Measurements from ENCODE around the gene USP10. TPM values are rescaled to one million over a fixed set of nuclear protein-coding genes. Genes with fewer than 3 reads are reported as not detected.

USP10 gene
- polyA plus RNA-seq, 3 donors: 38.7 to 115 (median 90.9) TPM

DNA sequence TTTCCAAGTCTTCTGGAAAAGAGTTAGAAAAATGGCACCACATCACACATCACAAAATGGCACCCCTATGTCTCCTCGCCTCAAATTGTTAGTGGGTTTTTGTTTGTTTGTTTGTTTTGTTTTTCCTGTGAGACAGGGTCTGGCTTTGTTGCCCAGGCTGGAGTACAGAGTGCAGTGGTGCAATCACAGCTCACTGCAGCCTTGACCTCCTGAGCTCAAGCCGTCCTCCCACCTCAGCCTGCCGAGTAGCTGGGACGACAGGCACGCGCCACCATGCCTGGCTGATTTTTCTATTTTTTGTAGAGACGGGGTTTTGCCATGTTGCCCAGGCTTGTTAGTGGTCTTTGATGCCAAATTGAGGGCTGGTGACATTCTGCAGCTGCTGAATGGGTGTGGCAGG, 116.2 kb downstream of the USP10 start:
- 77% methylated on average over 4 of the region's 7 CpGs for WGBS (ENCODE audit: insufficient coverage)
- no peak overlapping the region for H3K4me3 Mint-ChIP-seq
- peaks cover 0 to 16% (median 10%) of the 10 kb centered on the region in 3 donors for H3K27me3 Mint-ChIP-seq (ENCODE audit: low read depth in 3 of 3)
- Histone ChIP-seq H3K4me2 (replicated peaks; ENCODE audit: extremely low read depth, low read length, poor library complexity, severe bottlenecking) (no peak overlapping the region), H3K9me3 (replicated peaks in 1 of 2; ENCODE audit: control insufficient read depth in 1 of 2, insufficient read depth in 1 of 2, low read length in 2 of 2) (peaks cover 0 to 5% of the 10 kb centered on the region in 2 donors), H3K4me1 (ENCODE audit: control insufficient read depth in 1 of 2, insufficient read depth in 2 of 2, low read length in 2 of 2) (peaks cover 36 to 43% of the 10 kb centered on the region in 2 donors), H3K79me2 (ENCODE audit: insufficient read depth, low read length) (peaks cover 12% of the 10 kb centered on the region), H4K20me1 (ENCODE audit: insufficient read depth, low read length) (peaks cover 11% of the 10 kb centered on the region), H3K4me3 (replicated peaks in 1 of 3; ENCODE audit: low read depth in 2 of 3, low read length in 3 of 3) (no peak overlapping the region), H2AFZ (ENCODE audit: insufficient read depth, low read depth, low read length, poor library complexity, severe bottlenecking) (no peak overlapping the region), H3K9ac (ENCODE audit: insufficient read depth, low read length, poor library complexity, severe bottlenecking) (no peak overlapping the region), H3K36me3 (replicated peaks in 1 of 2; ENCODE audit: control insufficient read depth in 1 of 2, insufficient read depth in 2 of 2, low read length in 2 of 2) (no peaks in the 10 kb centered on the region), H3K27me3 (ENCODE audit: control insufficient read depth in 2 of 2, insufficient read depth in 2 of 2, low read length in 2 of 2) (peaks cover 0 to 5% of the 10 kb centered on the region in 2 donors), H3K27ac (ENCODE audit: low read depth in 1 of 2, low read length in 2 of 2) (no peak overlapping the region)
- H3K36me3 Mint-ChIP-seq: peaks cover 1 to 3% of the 10 kb centered on the region in 2 donors
- TF ChIP-seq CTCF (IDR thresholded peaks at IDR 0.05): no peak
- intact Hi-C loops (cut with micrococcal nuclease): no loop called here
- H3K4me1 Mint-ChIP-seq: peaks cover 60% of the 10 kb centered on the region
- DNase-seq: no peak
- H3K9me3 Mint-ChIP-seq: peaks cover 0 to 7% (median 3%) of the 10 kb centered on the region in 7 donors
- no peak overlapping the region for H3K27ac Mint-ChIP-seq

GRCh38 chr16:84816485-84816884, 116.7 kb downstream of the USP10 start:
- DNase-seq: no peak
- H3K27me3 ChIP-seq (ENCODE audit: control insufficient read depth in 2 of 2, insufficient read depth in 2 of 2, low read length in 2 of 2): peaks cover 0 to 5% of the 10 kb centered on the region in 2 donors
- peaks cover 16% of the 10 kb centered on the region for H4K20me1 ChIP-seq (ENCODE audit: insufficient read depth, low read length)
- no peak overlapping the region for H3K4me2 ChIP-seq (replicated peaks; ENCODE audit: extremely low read depth, low read length, poor library complexity, severe bottlenecking)
- no peak overlapping the region for H3K4me3 Mint-ChIP-seq
- no peak overlapping the region for H3K27ac ChIP-seq (ENCODE audit: low read depth in 1 of 2, low read length in 2 of 2)
- H3K4me1 ChIP-seq (ENCODE audit: control insufficient read depth in 1 of 2, insufficient read depth in 2 of 2, low read length in 2 of 2): peaks cover 36 to 43% of the 10 kb centered on the region in 2 donors
- peaks cover 0 to 5% of the 10 kb centered on the region in 2 donors for H3K9me3 ChIP-seq (replicated peaks in 1 of 2; ENCODE audit: control insufficient read depth in 1 of 2, insufficient read depth in 1 of 2, low read length in 2 of 2)
- H3K27ac Mint-ChIP-seq: no peak overlapping the region
- H3K36me3 Mint-ChIP-seq: peaks cover 3 to 6% of the 10 kb centered on the region in 2 donors
- H2AFZ ChIP-seq (ENCODE audit: insufficient read depth, low read depth, low read length, poor library complexity, severe bottlenecking): no peak overlapping the region
- no peak overlapping the region for H3K4me3 ChIP-seq (replicated peaks in 1 of 3; ENCODE audit: low read depth in 2 of 3, low read length in 3 of 3)
- peaks cover 0 to 7% (median 3%) of the 10 kb centered on the region in 7 donors for H3K9me3 Mint-ChIP-seq
- 88% methylated on average over 7 of the region's 10 CpGs for WGBS (ENCODE audit: insufficient coverage)
- peaks cover 16% of the 10 kb centered on the region for H3K79me2 ChIP-seq (ENCODE audit: insufficient read depth, low read length)
- intact Hi-C loops (cut with micrococcal nuclease): no loop called here
- H3K4me1 Mint-ChIP-seq: peaks cover 60% of the 10 kb centered on the region
- no peak overlapping the region for H3K9ac ChIP-seq (ENCODE audit: insufficient read depth, low read length, poor library complexity, severe bottlenecking)
- no peak for TF ChIP-seq CTCF (IDR thresholded peaks at IDR 0.05)
- peaks cover 0 to 16% (median 10%) of the 10 kb centered on the region in 3 donors for H3K27me3 Mint-ChIP-seq (ENCODE audit: low read depth in 3 of 3)
- no peaks in the 10 kb centered on the region for H3K36me3 ChIP-seq (replicated peaks in 1 of 2; ENCODE audit: control insufficient read depth in 1 of 2, insufficient read depth in 2 of 2, low read length in 2 of 2)
